ENCODE data around the gene WBP2. TPM values are rescaled to one million over a fixed set of nuclear protein-coding genes. Genes with fewer than 3 reads are reported as not detected.

The WBP2 gene
- total and polyA plus RNA-seq, 2 of the 13 experiments (the other 11 are each of a cell fraction or from before 2014, with no cell fraction given), result 29.2 to 29.5 TPM

GRCh38 chr17:75876190-75876937 lies 21.2 kb upstream of the WBP2 start (continued):
- TF ChIP-seq ZNF513 (CRISPR knock-in tag; conservative IDR thresholded peaks at IDR 0.05) (0 out of 2 replicates have a peak, but pooled peaks have one; percentile 11), ELF1 (CRISPR knock-in tag; IDR thresholded peaks at IDR 0.05) (no peak; the same call in none of the 2 replicates), ZNF597 (CRISPR knock-in tag; IDR thresholded peaks at IDR 0.05) (no peak), EZH2 (conservative IDR thresholded peaks at IDR 0.05; ENCODE audit: low read depth, low read length) (no peak), ZNF205 (CRISPR knock-in tag; IDR thresholded peaks at IDR 0.05) (peak; percentile 68; the same call in 1 of the 2 replicates), KDM6A (CRISPR knock-in tag; IDR thresholded peaks at IDR 0.05; ENCODE audit: low read depth) (peak; percentile 79; the same call in 1 of the 2 replicates), PCBP1 (IDR thresholded peaks at IDR 0.05; ENCODE audit: borderline replicate concordance, low read depth, low read length) (peak; percentile 63; the same call in 1 of the 2 replicates), ATF2 (CRISPR knock-in tag; IDR thresholded peaks at IDR 0.05) (peak; percentile 92), ZNF770 (CRISPR knock-in tag; IDR thresholded peaks at IDR 0.05) (no peak), RFX5 (IDR thresholded peaks at IDR 0.05; ENCODE audit: low read depth, low read length) (peak; percentile 5; the same call in 1 of the 2 replicates), ZNF484 (CRISPR knock-in tag; IDR thresholded peaks at IDR 0.05; ENCODE audit: borderline replicate concordance, low read depth) (no peak; the same call in 1 of the 2 replicates), YEATS4 (CRISPR knock-in tag; IDR thresholded peaks at IDR 0.05; ENCODE audit: borderline replicate concordance) (peak; percentile 99), TARDBP (CRISPR knock-in tag; IDR thresholded peaks at IDR 0.05) (peak; percentile 100), XRCC5 (optimal IDR thresholded peaks at IDR 0.05; ENCODE audit: low read length) (peak; percentile 78), ZSCAN20 (CRISPR knock-in tag; IDR thresholded peaks at IDR 0.05; ENCODE audit: borderline replicate concordance) (peak; percentile 17; the same call in 1 of the 2 replicates), ZNF33A (CRISPR knock-in tag; IDR thresholded peaks at IDR 0.05; ENCODE audit: borderline replicate concordance) (no peak; the same call in 1 of the 2 replicates), ZNF615 (CRISPR knock-in tag; IDR thresholded peaks at IDR 0.05; ENCODE audit: borderline replicate concordance) (no peak), HOXA5 (CRISPR knock-in tag; IDR thresholded peaks at IDR 0.05) (peak; percentile 48)

All from HepG2 (cell line).